Endothelial cell of umbilical vein (primary cell): Measurements from ENCODE around the gene MYH9. TPM values are rescaled to one million over a fixed set of nuclear protein-coding genes. Genes with fewer than 3 reads are reported as not detected.

Experiments
- BruUV-seq: library from RNA; stranded (reverse); fragments of 400-500 nt; replicated peaks from 2 replicates; lab custom pipeline; 2021; lab: Mats Ljungman, UMichigan
- CTCF ChIA-PET: fragments of 300-600, 350-600 bp; sonication (Branson Sonifier 250); formaldehyde crosslinking; loops from one replicate; lab custom pipeline; 2021; ENCODE audit warnings: antibody characterized with exemption, inconsistent platforms; lab: Charles Lee
- POLR2A ChIA-PET: fragments of 300-600, 350-600 bp; sonication (Branson Sonifier 250); formaldehyde crosslinking; loops from one replicate; lab custom pipeline; 2021; ENCODE audit warnings: antibody characterized with exemption, inconsistent platforms; lab: Charles Lee
- DNase-seq: peaks from one replicate; pipeline ENCODE4 v3.0.0-alpha.2; 2011; ENCODE audit warnings: low read depth, low spot score
- FAIRE-seq: peaks from 2 replicates; lab custom pipeline; 2011; peaks lifted over from hg19 to GRCh38; lab: Jason Lieb, UNC
- H2AFZ ChIP-seq: 2 replicates; pipeline ENCODE4 v1.6.0; 2012; ENCODE audit warnings: low read depth, low read length, control low read depth, inconsistent platforms
- H3K27ac ChIP-seq: 2 replicates; pipeline ENCODE4 v1.5.1; 2011; ENCODE audit warnings: low read depth, mild to moderate bottlenecking, control low read depth, low read length, moderate library complexity; ENCODE audit not compliant: insufficient read depth
- H3K27me3 ChIP-seq, 2 experiments: 2 replicates each; pipeline versions ENCODE4 v1.6.0 to v1.6.1; 2011; ENCODE audit warnings: low read length in 2 of 2, mixed read lengths in 1 of 2; ENCODE audit not compliant: control insufficient read depth in 2 of 2, insufficient read depth in 2 of 2
- H3K36me3 ChIP-seq, 2 experiments: 2 replicates in 1 of 2; 3 replicates in 1 of 2; pipeline ENCODE4 v1.5.1; 2011; ENCODE audit warnings: low read length in 2 of 2, mild to moderate bottlenecking in 1 of 2, moderate library complexity in 1 of 2; ENCODE audit not compliant: control insufficient read depth in 2 of 2, insufficient read depth in 2 of 2; ENCODE audit errors: extremely low read depth in 1 of 2
- H3K4me1 ChIP-seq: 3 replicates; pipeline ENCODE4 v1.5.1; 2011; ENCODE audit warnings: mild to moderate bottlenecking, low read length; ENCODE audit not compliant: control insufficient read depth, insufficient read depth; ENCODE audit errors: extremely low read depth
- H3K4me2 ChIP-seq: 2 replicates; pipeline ENCODE4 v1.6.1; 2011; ENCODE audit warnings: low read length, control low read depth, mixed read lengths; ENCODE audit not compliant: insufficient read depth
- H3K4me3 ChIP-seq, 3 experiments: fragments of 200-600 bp in 1 of 3; sonication (generic), shearing (Covaris generic) in 1 of 3; replicated peaks in 1 of 3; 2 replicates each; pipeline ENCODE4 v1.5.1; 2011 to 2016; ENCODE audit warnings: control low read depth in 3 of 3, low read length in 3 of 3, mild to moderate bottlenecking in 2 of 3, inconsistent platforms in 1 of 3, low read depth in 1 of 3, moderate library complexity in 1 of 3; ENCODE audit not compliant: insufficient read depth in 1 of 3
- H3K79me2 ChIP-seq: 2 replicates; pipeline ENCODE4 v1.6.0; 2012; ENCODE audit warnings: low read length, inconsistent platforms; ENCODE audit not compliant: control insufficient read depth, insufficient read depth
- H3K9ac ChIP-seq: replicated peaks from 2 replicates; pipeline ENCODE3; 2011; ENCODE audit warnings: low read length, control low read depth; ENCODE audit not compliant: insufficient read depth; ENCODE audit errors: extremely low read depth
- H3K9me1 ChIP-seq: replicated peaks from 3 replicates; pipeline ENCODE4 v1.6.0; 2011; ENCODE audit warnings: mild to moderate bottlenecking, low read length; ENCODE audit not compliant: control insufficient read depth, insufficient read depth; ENCODE audit errors: extremely low read depth
- H3K9me3 ChIP-seq: replicated peaks from 2 replicates; pipeline ENCODE4 v1.5.1; 2012; ENCODE audit warnings: low read length, inconsistent platforms; ENCODE audit not compliant: control insufficient read depth, insufficient read depth
- H4K20me1 ChIP-seq: replicated peaks from 2 replicates; pipeline ENCODE3; 2011; ENCODE audit warnings: mild to moderate bottlenecking, low read length; ENCODE audit not compliant: control insufficient read depth, insufficient read depth; ENCODE audit errors: extremely low read depth
- EZH2 ChIP-seq: IDR thresholded peaks from 2 replicates; pipeline ENCODE4 v1.6.1; 2012; ENCODE audit warnings: borderline replicate concordance, low read depth, mild to moderate bottlenecking, moderate library complexity, low read length, inconsistent platforms; ENCODE audit not compliant: severe bottlenecking
- FOS ChIP-seq: IDR thresholded peaks from 2 replicates; pipeline ENCODE4 v1.6.1; 2011; ENCODE audit warnings: mild to moderate bottlenecking, low read length, moderate library complexity, borderline replicate concordance; ENCODE audit not compliant: insufficient read depth
- GATA2 ChIP-seq: IDR thresholded peaks from 2 replicates; pipeline ENCODE4 v1.7.0; 2011; ENCODE audit warnings: low read depth, mild to moderate bottlenecking, moderate library complexity, mixed read lengths, low read length; ENCODE audit not compliant: insufficient read length, insufficient read depth
- JUN ChIP-seq: IDR thresholded peaks from 2 replicates; pipeline ENCODE4 v1.6.1; 2011; ENCODE audit warnings: borderline replicate concordance, low read depth; ENCODE audit not compliant: insufficient read length, insufficient read depth
- MYC ChIP-seq: IDR thresholded peaks from one replicate; pipeline ENCODE4 v1.6.1; 2011; ENCODE audit warnings: mild to moderate bottlenecking, low read depth, low read length
- POLR2A ChIP-seq: IDR thresholded peaks from 2 replicates; pipeline ENCODE4 v1.6.1; 2012; ENCODE audit warnings: low read depth, mild to moderate bottlenecking, control low read depth, low read length
- POLR2AphosphoS5 ChIP-seq: IDR thresholded peaks from 2 replicates; pipeline ENCODE4 v1.6.1; 2012; ENCODE audit warnings: low read depth, mild to moderate bottlenecking, control low read depth, low read length, moderate library complexity; ENCODE audit not compliant: insufficient read depth
- dilution Hi-C: fragments of 300-500 bp; cut with MboI; formaldehyde crosslinking; loops from one replicate; pipeline ENCODE4 v1.15.0; 2019; ENCODE audit warnings: low sequenced_read_pairs; ENCODE audit not compliant: extremely low pct_ligation_motif_present
- intact Hi-C: fragments of 100-400 bp; cut with micrococcal nuclease; formaldehyde crosslinking; loops from one replicate; pipeline ENCODE4 v1.10.0; 2022
- polyA plus RNA-seq, 4 experiments: library from polyadenylated mRNA; depleted of rRNA in 3 of 4; stranded (reverse) in 3 of 4; unstranded in 1 of 4; fragments of >200 nt; gene quantifications; 2 replicates each; pipeline versions ENCODE4 v1.2.1 to v1.2.3, GENCODE V29; 2011 to 2012; ENCODE audit warnings: missing spikeins in 1 of 4
- total RNA-seq: library from RNA; stranded (reverse); gene quantifications from 2 replicates; pipeline ENCODE4 v1.2.3, GENCODE V29; 2021
- TF ChIP-seq, protein P1 (sequence below): IDR thresholded peaks from 2 replicates; pipeline ENCODE4 v1.6.1; 2011; ENCODE audit not compliant: insufficient read depth, insufficient read length
- TF ChIP-seq, protein P2 (sequence below), 2 donors: IDR thresholded peaks; 1 replicate in 1 of 2; 2 replicates in 1 of 2; pipeline ENCODE4 v1.5.1; 2011; ENCODE audit warnings: low read length in 2 of 2, mild to moderate bottlenecking in 2 of 2, moderate library complexity in 2 of 2, control low read depth in 1 of 2, inconsistent platforms in 1 of 2, low read depth in 1 of 2; ENCODE audit not compliant: insufficient read depth in 1 of 2; ENCODE audit errors: extremely low read depth in 1 of 2

MYH9 gene
- total and polyA plus RNA-seq, 2 donors (not counting 3 experiments of a cell fraction or from before 2014, with no cell fraction given) = 188 to 1,413 TPM

DNA sequence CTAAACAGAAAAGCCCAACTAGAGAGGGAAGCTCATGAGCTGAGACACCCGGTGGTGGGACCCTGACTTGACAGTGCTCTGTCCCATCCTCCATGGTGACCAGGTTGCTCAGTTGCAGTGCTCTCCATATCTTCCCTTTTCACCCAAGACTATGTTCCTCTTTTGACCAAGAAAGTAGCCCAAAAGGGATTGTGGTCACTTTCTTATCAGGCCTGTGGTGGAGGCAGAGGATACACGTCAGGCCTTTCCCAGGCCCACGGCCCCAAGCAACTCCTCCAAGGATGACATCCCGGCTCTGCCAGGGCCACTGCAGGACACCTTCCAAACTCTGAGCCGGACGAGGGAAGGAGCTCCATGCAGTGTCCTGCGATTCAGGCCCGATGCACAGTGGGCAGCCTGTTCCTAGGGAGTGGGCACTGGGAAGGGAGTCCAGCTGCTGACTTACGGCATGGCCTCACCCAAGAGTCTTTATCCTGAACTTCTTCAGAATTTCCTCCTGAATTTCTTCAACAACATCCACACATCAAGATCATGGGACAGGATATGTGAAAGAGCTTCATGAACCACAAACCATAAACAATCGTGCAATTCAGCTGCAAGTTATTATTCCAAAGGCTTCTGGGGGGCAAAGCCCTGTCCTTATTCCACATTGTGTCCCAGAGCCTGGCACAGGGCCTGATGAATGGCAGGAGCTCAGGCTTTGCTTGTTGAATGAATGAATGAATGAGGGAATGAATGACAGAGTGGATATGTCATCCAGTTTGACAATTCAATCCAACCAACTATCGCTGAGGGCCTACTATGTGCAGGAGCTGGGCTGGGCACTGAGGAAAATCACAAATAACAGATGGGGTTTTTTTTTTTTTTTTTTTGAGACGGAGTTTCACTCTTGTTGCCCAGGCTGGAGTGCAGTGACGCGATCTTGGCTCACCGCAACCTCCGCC lies 36.0 kb upstream of the MYH9 start:
- Histone ChIP-seq H3K9me1 (no peaks in the 10 kb centered on the region), H3K27ac (no peak overlapping the region), H2AFZ (no peak overlapping the region), H3K9me3 (no peaks in the 10 kb centered on the region), H3K36me3 (no peaks in the 10 kb centered on the region), H4K20me1 (no peaks in the 10 kb centered on the region), H3K9ac (no peak overlapping the region), H3K79me2 (no peaks in the 10 kb centered on the region), H3K4me2 (no peak overlapping the region), H3K27me3 (no peaks in the 10 kb centered on the region), H3K4me3 (no peak overlapping the region), H3K4me1 (peaks cover 19% of the 10 kb centered on the region)
- no TSS peak for BruUV-seq
- dilution Hi-C loops (no loop called here), intact Hi-C loops (no loop called here)
- FAIRE-seq (no peak), DNase-seq (no peak)
- ChIA-PET POLR2A (no interaction called here), CTCF (no interaction called here)
- TF ChIP-seq GATA2 = no peak
- TF ChIP-seq EZH2 = no peak
- TF ChIP-seq POLR2AphosphoS5 = no peak
- no peak for TF ChIP-seq MYC
- no peak for TF ChIP-seq FOS
- no peak for TF ChIP-seq POLR2A
- TF ChIP-seq, protein P1, sequence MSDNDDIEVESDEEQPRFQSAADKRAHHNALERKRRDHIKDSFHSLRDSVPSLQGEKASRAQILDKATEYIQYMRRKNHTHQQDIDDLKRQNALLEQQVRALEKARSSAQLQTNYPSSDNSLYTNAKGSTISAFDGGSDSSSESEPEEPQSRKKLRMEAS = no peak
- TF ChIP-seq JUN = no peak
- TF ChIP-seq, protein P2, sequence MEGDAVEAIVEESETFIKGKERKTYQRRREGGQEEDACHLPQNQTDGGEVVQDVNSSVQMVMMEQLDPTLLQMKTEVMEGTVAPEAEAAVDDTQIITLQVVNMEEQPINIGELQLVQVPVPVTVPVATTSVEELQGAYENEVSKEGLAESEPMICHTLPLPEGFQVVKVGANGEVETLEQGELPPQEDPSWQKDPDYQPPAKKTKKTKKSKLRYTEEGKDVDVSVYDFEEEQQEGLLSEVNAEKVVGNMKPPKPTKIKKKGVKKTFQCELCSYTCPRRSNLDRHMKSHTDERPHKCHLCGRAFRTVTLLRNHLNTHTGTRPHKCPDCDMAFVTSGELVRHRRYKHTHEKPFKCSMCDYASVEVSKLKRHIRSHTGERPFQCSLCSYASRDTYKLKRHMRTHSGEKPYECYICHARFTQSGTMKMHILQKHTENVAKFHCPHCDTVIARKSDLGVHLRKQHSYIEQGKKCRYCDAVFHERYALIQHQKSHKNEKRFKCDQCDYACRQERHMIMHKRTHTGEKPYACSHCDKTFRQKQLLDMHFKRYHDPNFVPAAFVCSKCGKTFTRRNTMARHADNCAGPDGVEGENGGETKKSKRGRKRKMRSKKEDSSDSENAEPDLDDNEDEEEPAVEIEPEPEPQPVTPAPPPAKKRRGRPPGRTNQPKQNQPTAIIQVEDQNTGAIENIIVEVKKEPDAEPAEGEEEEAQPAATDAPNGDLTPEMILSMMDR (IDR thresholded peaks at IDR 0.05; ENCODE audit: extremely low read depth in 1 of 2, insufficient read depth in 1 of 2, low read depth in 1 of 2, low read length in 2 of 2) = no peak
